OCI-LY1 (cell line): Measurements from ENCODE around the gene IMPDH2.

Source experiments
- H2AFZ ChIP-seq: fragments of 200-600 bp; sonication (generic), shearing (Covaris generic); 2 replicates; pipeline ENCODE4 v1.6.0; 2014; ENCODE audit warnings: antibody characterized with exemption, mild to moderate bottlenecking, low read length
- H3F3A ChIP-seq: fragments of 200-600 bp; sonication (generic), shearing (Covaris generic); 2 replicates; pipeline ENCODE4 v1.6.0; 2014; ENCODE audit warnings: mild to moderate bottlenecking, antibody characterized with exemption, low read length, moderate library complexity; ENCODE audit not compliant: insufficient read depth
- H3K27ac ChIP-seq: fragments of 200-600 bp; sonication (generic); 2 replicates; pipeline ENCODE4 v1.5.1; 2014; ENCODE audit warnings: low read length, mixed run types, mild to moderate bottlenecking, low read depth; ENCODE audit not compliant: poor library complexity, severe bottlenecking
- H3K27me3 ChIP-seq: fragments of 200-600 bp; sonication (generic); 2 replicates; pipeline ENCODE4 v1.6.0; 2014; ENCODE audit warnings: antibody characterized with exemption, mild to moderate bottlenecking, low read length, moderate library complexity; ENCODE audit not compliant: insufficient read depth
- H3K36me3 ChIP-seq: fragments of 200-600 bp; sonication (generic); 2 replicates; pipeline ENCODE4 v1.6.1; 2014; ENCODE audit warnings: mild to moderate bottlenecking, antibody characterized with exemption, low read length, moderate library complexity, mixed read lengths; ENCODE audit not compliant: insufficient read depth
- H3K4me1 ChIP-seq: fragments of 200-600 bp; sonication (generic); 2 replicates; pipeline ENCODE4 v1.5.1; 2014; ENCODE audit warnings: mild to moderate bottlenecking, low read length, moderate library complexity; ENCODE audit not compliant: insufficient read depth, severe bottlenecking
- H3K4me2 ChIP-seq: fragments of 200-600 bp; sonication (generic), shearing (Covaris generic); 2 replicates; pipeline ENCODE4 v1.6.1; 2014; ENCODE audit warnings: low read length
- H3K4me3 ChIP-seq: fragments of 200-600 bp; sonication (generic); 2 replicates; pipeline ENCODE4 v1.5.1; 2014; ENCODE audit warnings: low read length, low read depth, mild to moderate bottlenecking, mixed read lengths; ENCODE audit not compliant: poor library complexity, severe bottlenecking
- H3K79me2 ChIP-seq: fragments of 200-600 bp; shearing (Covaris generic); 2 replicates; pipeline ENCODE4 v1.6.1; 2016; ENCODE audit warnings: mixed run types, low read length, mixed read lengths; ENCODE audit not compliant: insufficient read depth
- H3K9ac ChIP-seq: fragments of 200-600 bp; sonication (generic), shearing (Covaris generic); 2 replicates; pipeline ENCODE4 v1.6.1; 2014; ENCODE audit warnings: mild to moderate bottlenecking, low read length, mixed read lengths
- H3K9me2 ChIP-seq: fragments of 200-600 bp; sonication (generic), shearing (Covaris generic); 2 replicates; pipeline ENCODE4 v1.6.1; 2014; ENCODE audit warnings: low read depth, mild to moderate bottlenecking, low read length, mixed read lengths
- H3K9me3 ChIP-seq: fragments of 200-600 bp; shearing (Covaris generic); 2 replicates; pipeline ENCODE4 v1.6.1; 2014; ENCODE audit warnings: low read length, mixed read lengths
- H4K20me1 ChIP-seq: fragments of 200-600 bp; sonication (generic), shearing (Covaris generic); 2 replicates; pipeline ENCODE4 v1.6.0; 2016; ENCODE audit warnings: mild to moderate bottlenecking, low read length; ENCODE audit not compliant: insufficient read depth
- CTCF ChIP-seq: fragments of 200-600 bp; sonication (generic), shearing (Covaris generic); IDR thresholded peaks from 2 replicates; pipeline ENCODE4 v1.5.1; 2017; ENCODE audit warnings: mild to moderate bottlenecking, antibody characterized with exemption, low read length, moderate library complexity, mixed read lengths
- EZH2 ChIP-seq: fragments of 200-600 bp; sonication (generic), shearing (Covaris generic); IDR thresholded peaks from 2 replicates; pipeline ENCODE4 v1.8.0; 2017; ENCODE audit warnings: borderline replicate concordance, mixed run types, mild to moderate bottlenecking, antibody characterized with exemption, low read length, moderate library complexity, mixed read lengths

IMPDH2 gene

GRCh38 chr3:49013738-49014660, 15.2 kb downstream of the IMPDH2 start:
- Histone ChIP-seq H3K9me3 (no peaks in the 10 kb centered on the region), H4K20me1 (no peaks in the 10 kb centered on the region), H3K4me1 (peaks cover 15% of the 10 kb centered on the region), H3K4me3 (no peak overlapping the region), H2AFZ (no peak overlapping the region), H3K27me3 (no peaks in the 10 kb centered on the region), H3K79me2 (no peaks in the 10 kb centered on the region), H3K4me2 (no peak overlapping the region), H3K9me2 (no peaks in the 10 kb centered on the region), H3K36me3 (peaks cover 47% of the 10 kb centered on the region), H3K9ac (no peak overlapping the region), H3F3A (0 out of 2 replicates have a peak, but pooled peaks cover 8% of the 10 kb centered on the region), H3K27ac (no peak overlapping the region)
- no peak for TF ChIP-seq EZH2
- TF ChIP-seq CTCF, result peak; percentile 79

- H4K20me1 ChIP-seq, result no peaks in the 10 kb centered on the region
- no peak overlapping the region for H3K27ac ChIP-seq
- no peak overlapping the region for H3K9ac ChIP-seq
- no peaks in the 10 kb centered on the region for H3K9me3 ChIP-seq
- TF ChIP-seq CTCF (no peak), EZH2 (no peak)
- H3K36me3 ChIP-seq, result peaks cover 47% of the 10 kb centered on the region
- H3K4me1 ChIP-seq, result peaks cover 16% of the 10 kb centered on the region
- H3F3A ChIP-seq, result 0 out of 2 replicates have a peak, but pooled peaks cover 8% of the 10 kb centered on the region
- no peak overlapping the region for H3K4me3 ChIP-seq
- no peak overlapping the region for H2AFZ ChIP-seq
- H3K27me3 ChIP-seq, result no peaks in the 10 kb centered on the region
- H3K79me2 ChIP-seq, result no peaks in the 10 kb centered on the region
- H3K4me2 ChIP-seq, result no peak overlapping the region
- no peaks in the 10 kb centered on the region for H3K9me2 ChIP-seq
Observed at GRCh38 chr3:49013113-49013737, 16.0 kb downstream of the IMPDH2 start.

GRCh38 chr3:49012441-49013017, 16.7 kb downstream of the IMPDH2 start:
- Histone ChIP-seq H3K9me3 (no peaks in the 10 kb centered on the region), H3K27ac (no peak overlapping the region), H4K20me1 (no peaks in the 10 kb centered on the region), H3K36me3 (peaks cover 47% of the 10 kb centered on the region), H3K9me2 (no peaks in the 10 kb centered on the region), H3K4me1 (peaks cover 15% of the 10 kb centered on the region), H2AFZ (no peak overlapping the region), H3F3A (0 out of 2 replicates have a peak, but pooled peaks cover 7% of the 10 kb centered on the region), H3K27me3 (no peaks in the 10 kb centered on the region), H3K79me2 (no peaks in the 10 kb centered on the region), H3K4me3 (no peak overlapping the region), H3K9ac (no peak overlapping the region), H3K4me2 (no peak overlapping the region)
- TF ChIP-seq CTCF (no peak), EZH2 (no peak)
